Heart right ventricle (tissue), 16 donors: ENCODE results near the gene PEX6. TPM values are rescaled to one million over a fixed set of nuclear protein-coding genes. Genes with fewer than 3 reads are reported as not detected.
"Not testable (repeated sequence)": the region's sequence is repeated elsewhere in the genome, so short reads cannot be mapped to it uniquely, and the experiment has no call there.

Experiments used
- ATAC-seq, 8 donors: fragments of 200-7000 bp; cut with Tn5 transposase; one replicate each; pipeline ENCODE4 v1.9.1; 2020; ENCODE audit warnings: mild to moderate bottlenecking in 8 of 8, moderate library complexity in 8 of 8, moderate number of reproducible peaks in 1 of 8
- DNase-seq, 2 donors: peaks; one replicate each; pipeline ENCODE4 v3.0.0-alpha.2; 2020
- H3K27ac ChIP-seq, 10 donors: fragments of 200-600 bp; sonication (generic) in 2 of 10; one replicate each; pipeline versions ENCODE4 v1.5.0 to v1.8.0; 2020 to 2022; ENCODE audit warnings: mild to moderate bottlenecking in 3 of 10
- H3K27me3 ChIP-seq, 7 donors: fragments of 200-600 bp; one replicate each; pipeline ENCODE4 v1.8.0; 2021 to 2022; ENCODE audit warnings: mild to moderate bottlenecking in 2 of 7
- H3K36me3 ChIP-seq, 9 donors: fragments of 200-600 bp; sonication (generic) in 1 of 9; one replicate each; pipeline versions ENCODE4 v1.5.0 to v1.8.0; 2020 to 2022; ENCODE audit warnings: mild to moderate bottlenecking in 2 of 9
- H3K4me1 ChIP-seq, 9 donors: fragments of 200-600 bp; sonication (generic) in 1 of 9; one replicate each; pipeline versions ENCODE4 v1.5.0 to v1.8.0; 2020 to 2022; ENCODE audit warnings: mild to moderate bottlenecking in 4 of 9
- H3K4me3 ChIP-seq, 10 donors: fragments of 200-600 bp; sonication (generic) in 2 of 10; one replicate each; pipeline versions ENCODE4 v1.5.0 to v1.8.0; 2020 to 2022; ENCODE audit warnings: mild to moderate bottlenecking in 7 of 10, moderate library complexity in 2 of 10
- H3K9me3 ChIP-seq, 11 donors: fragments of 200-600 bp in 10 of 11; sonication (generic) in 2 of 11; one replicate each; pipeline versions ENCODE4 v1.5.0 to v1.8.0; 2013 to 2022; ENCODE audit warnings: mild to moderate bottlenecking in 2 of 11, control low read depth in 1 of 11, moderate library complexity in 1 of 11
- WGBS, 2 donors: extraction: QIAGEN DNeasy Blood & Tissue Kit; methylation state at CpG; one replicate each; pipeline ENCODE4 v1.1.7; 2013; ENCODE audit warnings: inconsistent platforms in 1 of 2; 5-methylcytosine and 5-hydroxymethylcytosine counted together
- intact Hi-C, 10 donors: fragments of 100-400 bp; cut with DNase I; formaldehyde crosslinking; loops; one replicate each; pipeline versions ENCODE4 v1.11.1 to v1.14.2; 2022
- polyA plus RNA-seq, 2 donors: library from polyadenylated mRNA; stranded (reverse); fragments of 200-250 nt; gene quantifications; one replicate each; pipeline ENCODE4 v1.2.3, GENCODE V29; 2013
- total RNA-seq, 10 donors: library from RNA; stranded (reverse); fragmentation: NEBNext Ultra II Directional in 3 of 10; extraction: Animal tissue kit (Norgen Biotek cat#: 25700) in 3 of 10; gene quantifications; one replicate each; pipeline versions ENCODE4 v1.2.1 to v1.2.4, GENCODE V29; 2021 to 2023
- TF ChIP-seq, protein P1 (sequence below), 9 donors: fragments of 200-600 bp; sonication (generic) in 2 of 9; IDR thresholded peaks; one replicate each; pipeline versions ENCODE4 v1.5.0 to v1.8.0; 2021 to 2022; ENCODE audit warnings: antibody characterized with exemption in 9 of 9, mild to moderate bottlenecking in 5 of 9, moderate library complexity in 1 of 9
- donor health status: Arrhythmogenic right ventricular cardiomyopathy.
- donor health status: ischemic (EF 13 %, LVEDD 7.1; RV severe dilation, severe dysfunction).
- donor health status: healthy with polysubstance abuse.
- donor health status: DM: no; HTN: yes; CAD: no.
- donor health status: DM: no; HTN: no; CAD: no.
- donor health status: ischemic (EF 25% LVEDD 6.9; RV normal size, moderate dysfunction).
- donor health status: ischemic (EF 25% LVEDD 5.7; RV mildly dilated, moderate dysfunction).
- donor health status: healthy.
- donor health status: DM: yes; HTN: yes; CAD: no.
- donor health status: Ischemic cardiomyopathy.
- donor health status: ischemic (EF 35%, LVEDD 5.7; RV mildly dilated, moderate dysfunction).
- donor health status: nonischemic (EF 11% LVEDD 7.7; RV severe dilation, severe dysfunction).
- donor health status: DM: yes; HTN: yes; CAD: no.
- donor health status: PGD.
- donor health status: ischemic (EF 29% LVEDD 5.4; RV normal size, mild dysfunction).
- donor health status: nonischemic (EF 23%, LVEDD 6.1; RV moderate dilation, normal function).

Gene PEX6
- total and polyA plus RNA-seq, 12 donors, result 9.1 to 32.6 (median 16.6) TPM

DNA sequence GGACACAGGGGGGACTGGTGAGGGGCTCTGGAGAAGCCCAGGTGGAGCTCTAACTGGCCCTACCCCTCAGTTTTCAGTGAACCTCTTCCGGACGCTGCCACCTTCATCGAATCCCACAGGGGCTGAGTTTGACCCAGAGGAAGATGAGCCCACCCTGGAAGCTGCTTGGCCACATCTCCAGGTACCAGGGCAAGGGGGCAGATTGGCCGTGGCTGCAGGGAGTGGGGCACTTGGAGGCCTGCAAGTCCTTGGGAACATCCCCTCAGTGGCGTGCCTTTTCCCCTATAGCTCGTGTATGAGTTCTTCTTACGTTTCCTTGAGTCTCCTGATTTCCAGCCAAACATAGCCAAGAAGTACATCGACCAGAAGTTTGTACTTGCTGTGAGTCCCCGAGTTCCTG is 28.1 kb upstream of the PEX6 start:
- intact Hi-C loops, result loop anchor here in 5 of 10 donors (5.0 to 10.0 kb wide), 2 partner anchors 92 to 135 kb away; partner anchors contain the start of gene PTCRA (in 1 of the 5)
- no peak overlapping the region for H3K4me3 ChIP-seq
- TF ChIP-seq, protein P1, sequence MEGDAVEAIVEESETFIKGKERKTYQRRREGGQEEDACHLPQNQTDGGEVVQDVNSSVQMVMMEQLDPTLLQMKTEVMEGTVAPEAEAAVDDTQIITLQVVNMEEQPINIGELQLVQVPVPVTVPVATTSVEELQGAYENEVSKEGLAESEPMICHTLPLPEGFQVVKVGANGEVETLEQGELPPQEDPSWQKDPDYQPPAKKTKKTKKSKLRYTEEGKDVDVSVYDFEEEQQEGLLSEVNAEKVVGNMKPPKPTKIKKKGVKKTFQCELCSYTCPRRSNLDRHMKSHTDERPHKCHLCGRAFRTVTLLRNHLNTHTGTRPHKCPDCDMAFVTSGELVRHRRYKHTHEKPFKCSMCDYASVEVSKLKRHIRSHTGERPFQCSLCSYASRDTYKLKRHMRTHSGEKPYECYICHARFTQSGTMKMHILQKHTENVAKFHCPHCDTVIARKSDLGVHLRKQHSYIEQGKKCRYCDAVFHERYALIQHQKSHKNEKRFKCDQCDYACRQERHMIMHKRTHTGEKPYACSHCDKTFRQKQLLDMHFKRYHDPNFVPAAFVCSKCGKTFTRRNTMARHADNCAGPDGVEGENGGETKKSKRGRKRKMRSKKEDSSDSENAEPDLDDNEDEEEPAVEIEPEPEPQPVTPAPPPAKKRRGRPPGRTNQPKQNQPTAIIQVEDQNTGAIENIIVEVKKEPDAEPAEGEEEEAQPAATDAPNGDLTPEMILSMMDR (IDR thresholded peaks at IDR 0.05), result no peak
- WGBS, 2 donors, result 92 to 94% methylated on average over 9 of the region's 9 CpGs
- no peak overlapping the region for H3K27ac ChIP-seq
- H3K4me1 ChIP-seq, result peaks cover 0 to 4% (median under 1%) of the 10 kb centered on the region in 9 donors
- peaks cover 0 to 85% (median 37%) of the 10 kb centered on the region in 9 donors for H3K36me3 ChIP-seq
- no peaks in the 10 kb centered on the region for H3K27me3 ChIP-seq
- no peak for ATAC-seq
- no peaks in the 10 kb centered on the region for H3K9me3 ChIP-seq
- DNase-seq, result no peak

GRCh38 chr6:43006251-43006650 is 27.3 kb upstream of the PEX6 start:
- TF ChIP-seq, protein P1 (IDR thresholded peaks at IDR 0.05), result no peak
- ATAC-seq (no peak), DNase-seq (no peak)
- Histone ChIP-seq H3K4me3 (no peak overlapping the region), H3K27me3 (no peaks in the 10 kb centered on the region), H3K4me1 (peaks cover 0 to 4% (median 0%) of the 10 kb centered on the region in 9 donors), H3K9me3 (no peaks in the 10 kb centered on the region), H3K27ac (no peak overlapping the region), H3K36me3 (peaks cover 0 to 84% (median 36%) of the 10 kb centered on the region in 9 donors)
- WGBS, 2 donors, result 92 to 94% methylated on average over 11 of the region's 11 CpGs
- intact Hi-C loops, result loop anchor here in 5 of 10 donors (5.0 to 10.0 kb wide), 2 partner anchors 91 to 136 kb away; partner anchors contain the start of gene PTCRA (in 1 of the 5)

DNA sequence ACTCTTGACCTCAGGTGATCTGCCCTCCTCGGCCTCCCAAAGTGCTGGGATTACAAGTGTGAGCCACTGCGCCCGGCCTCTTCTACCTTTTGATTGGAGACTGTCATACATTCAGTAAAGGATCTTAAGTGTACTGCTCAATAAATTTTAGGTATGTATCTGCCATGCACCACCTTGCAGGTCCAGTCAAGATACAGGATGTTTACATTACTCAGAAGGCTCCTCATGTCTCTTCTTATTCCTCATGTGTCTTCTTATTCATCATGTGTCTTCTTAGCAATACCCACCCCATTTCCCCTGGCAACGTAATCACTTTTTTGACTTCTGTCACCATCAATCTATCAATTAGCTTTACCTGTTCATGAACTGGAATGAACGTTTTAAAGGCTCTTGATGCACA is 26.9 kb upstream of the PEX6 start:
- intact Hi-C loops, result loop anchor here in 5 of 10 donors (5.0 to 10.0 kb wide), 2 partner anchors 91 to 136 kb away; partner anchors contain the start of gene PTCRA (in 1 of the 5)
- 91 to 96% methylated on average over 5 of the region's 5 CpGs for WGBS, 2 donors
- TF ChIP-seq, protein P1 (IDR thresholded peaks at IDR 0.05), result no peak

DNA sequence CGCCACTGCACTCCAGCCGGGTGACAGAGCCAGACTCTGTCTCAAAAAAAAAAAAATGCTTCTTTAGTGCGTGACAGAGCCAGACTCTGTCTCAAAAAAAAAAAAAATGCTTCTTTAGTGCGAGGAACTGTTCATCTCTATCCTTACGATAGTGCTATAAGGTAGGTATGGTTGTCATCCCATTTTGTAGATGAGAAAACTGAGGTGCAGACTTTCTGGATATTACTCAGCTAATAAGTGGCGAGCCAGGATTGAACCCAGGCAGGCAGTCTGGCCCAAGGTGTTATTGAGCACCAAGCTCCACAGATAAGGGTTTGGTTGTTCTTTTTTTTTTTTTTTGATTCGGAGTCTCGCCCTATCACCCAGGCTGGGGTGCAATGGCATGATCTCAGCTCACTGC is 22.9 kb upstream of the PEX6 start:
- Histone ChIP-seq H3K27me3 (no peaks in the 10 kb centered on the region), H3K9me3 (no peaks in the 10 kb centered on the region), H3K36me3 (peaks cover 0 to 50% (median 9%) of the 10 kb centered on the region in 9 donors), H3K27ac (no peak overlapping the region), H3K4me3 (no peak overlapping the region), H3K4me1 (no peaks in the 10 kb centered on the region)
- no peak for ATAC-seq
- DNase-seq, result no peak
- TF ChIP-seq, protein P1 (IDR thresholded peaks at IDR 0.05), result no peak
- 94 to 100% methylated on average over 8 of the region's 8 CpGs for WGBS, 2 donors
- intact Hi-C loops, result loop anchor here in 1 of 10 donors (10.0 kb wide), 1 partner anchor 87 kb away; the partner anchor contains the start of gene PTCRA

More for the DNA sequence above, 26.9 kb upstream of the PEX6 start:
- H3K36me3 ChIP-seq, result peaks cover 0 to 84% (median 32%) of the 10 kb centered on the region in 9 donors
- DNase-seq, result no peak
- H3K27ac ChIP-seq, result no peak overlapping the region
- H3K4me1 ChIP-seq, result peaks cover 0 to 4% (median 0%) of the 10 kb centered on the region in 9 donors
- no peaks in the 10 kb centered on the region for H3K9me3 ChIP-seq
- H3K4me3 ChIP-seq, result no peak overlapping the region
- ATAC-seq, result no peak
- no peaks in the 10 kb centered on the region for H3K27me3 ChIP-seq

DNA sequence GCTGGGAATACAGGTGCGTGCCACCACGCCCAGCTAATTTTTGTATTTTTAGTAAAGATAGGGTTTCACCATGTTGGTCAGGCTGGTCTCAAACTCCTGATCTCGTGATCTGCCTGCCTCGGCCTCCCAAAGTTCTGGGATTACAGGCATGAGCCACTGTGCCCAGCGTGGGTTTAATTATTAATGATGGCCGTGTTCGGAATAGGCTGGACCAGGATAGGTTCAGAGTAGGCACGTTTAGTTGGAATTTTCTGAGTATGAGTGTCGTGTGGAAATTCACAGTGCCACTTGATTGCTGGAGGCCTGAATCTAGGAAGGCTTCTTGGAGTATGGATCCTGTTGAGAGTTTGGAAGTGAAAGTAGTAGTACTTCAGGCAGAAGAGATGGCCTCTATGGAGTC is 19.2 kb upstream of the PEX6 start:
- intact Hi-C loops, H3K27ac ChIP-seq, H3K9me3 ChIP-seq, H3K4me1 ChIP-seq, H3K4me3 ChIP-seq, ATAC-seq, H3K27me3 ChIP-seq, DNase-seq: not testable (repeated sequence)
- H3K36me3 ChIP-seq, result peaks cover 0 to 45% (median 0%) of the 10 kb centered on the region in 9 donors
- 94 to 95% methylated on average over 9 of the region's 9 CpGs for WGBS, 2 donors
